GM21737 (cell line): ENCODE results near the gene EPHA2.

Experiments used
- ATAC-seq: cut with Tn5 transposase; IDR thresholded peaks from one replicate; pipeline ENCODE4 v1.9.1; 2021; ENCODE audit warnings: mild to moderate bottlenecking, moderate library complexity; ENCODE audit not compliant: unreplicated experiment

Gene EPHA2

GRCh38 chr1:16184557-16185303 lies 28.9 kb upstream of the EPHA2 start:
- ATAC-seq, result no peak

- no peak for ATAC-seq
Observed at GRCh38 chr1:16183765-16184556, 28.1 kb upstream of the EPHA2 start.

GRCh38 chr1:16183179-16183578 lies 27.3 kb upstream of the EPHA2 start:
- no peak for ATAC-seq

GRCh38 chr1:16181887-16182719 lies 26.2 kb upstream of the EPHA2 start:
- ATAC-seq, result no peak

GRCh38 chr1:16180291-16180824 lies 24.5 kb upstream of the EPHA2 start:
- no peak for ATAC-seq

GRCh38 chr1:16178596-16179497 lies 23.0 kb upstream of the EPHA2 start:
- no peak for ATAC-seq

GRCh38 chr1:16177306-16177705 lies 21.4 kb upstream of the EPHA2 start:
- no peak for ATAC-seq

GRCh38 chr1:16176653-16177052 lies 20.8 kb upstream of the EPHA2 start:
- ATAC-seq, result no peak

GRCh38 chr1:16175610-16176553 lies 20.0 kb upstream of the EPHA2 start:
- ATAC-seq, result no peak

- ATAC-seq, result no peak
Observed at GRCh38 chr1:16174886-16175598, 19.2 kb upstream of the EPHA2 start.

GRCh38 chr1:16174261-16174868 lies 18.5 kb upstream of the EPHA2 start:
- ATAC-seq, result no peak

GRCh38 chr1:16173447-16174260 lies 17.8 kb upstream of the EPHA2 start:
- no peak for ATAC-seq

- no peak for ATAC-seq
Observed at GRCh38 chr1:16172964-16173446, 17.1 kb upstream of the EPHA2 start.

- ATAC-seq, result no peak
Observed at GRCh38 chr1:16172218-16172830, 16.5 kb upstream of the EPHA2 start.

GRCh38 chr1:16171314-16172151 lies 15.7 kb upstream of the EPHA2 start:
- ATAC-seq, result no peak

GRCh38 chr1:16170283-16170673 lies 14.4 kb upstream of the EPHA2 start:
- no peak for ATAC-seq
